K562 (cell line): Measurements from ENCODE around the gene FHIT.

Experiments
- CHD2 ChIP-seq: IDR thresholded peaks from 2 replicates; pipeline ENCODE4 v1.6.1; 2011; ENCODE audit warnings: low read depth, low read length
- ELF1 ChIP-seq: fragments of 200-800 bp; sonication (Bioruptor generic); IDR thresholded peaks from 2 replicates; pipeline ENCODE4 v1.6.1; 2016; ENCODE audit warnings: missing genetic modification characterization, missing compliant biosample characterization
- FOS ChIP-seq: IDR thresholded peaks from 3 replicates; pipeline ENCODE4 v1.6.1; 2011; ENCODE audit not compliant: insufficient read length; ENCODE audit errors: extremely low read depth
- NCOA6 ChIP-seq: fragments of 450-650 bp; IDR thresholded peaks from 2 replicates; pipeline ENCODE4 v1.6.1; 2017; ENCODE audit warnings: mild to moderate bottlenecking
- NFE2 ChIP-seq: IDR thresholded peaks from 2 replicates; pipeline ENCODE4 v1.6.1; 2014; ENCODE audit warnings: antibody characterized with exemption, low read depth
- POLR2AphosphoS5 ChIP-seq: IDR thresholded peaks from 2 replicates; pipeline ENCODE4 v1.6.1; 2011; ENCODE audit warnings: mild to moderate bottlenecking, low read depth, low read length, moderate library complexity; ENCODE audit not compliant: control insufficient read depth, insufficient read depth
- PURB ChIP-seq: sonication (generic); formaldehyde crosslinking; IDR thresholded peaks from 2 replicates; pipeline ENCODE4 v1.9.0; 2021; ENCODE audit warnings: low read depth, mild to moderate bottlenecking, missing genetic modification reagents
- ZNF121 ChIP-seq: sonication (generic); formaldehyde crosslinking; conservative IDR thresholded peaks from 2 replicates; pipeline ENCODE4 v1.8.0; 2022; ENCODE audit warnings: missing genetic modification reagents
- ZNF274 ChIP-seq: IDR thresholded peaks from 2 replicates; pipeline ENCODE4 v1.6.1; 2011; ENCODE audit warnings: low read depth, mild to moderate bottlenecking, low read length, moderate library complexity, borderline replicate concordance
- ZNF583 ChIP-seq: fragments of 250-450 bp; sonication (Bioruptor Pico); IDR thresholded peaks from 2 replicates; pipeline ENCODE4 v1.4.0; 2020
- TF ChIP-seq, protein P1 (sequence below), 3 experiments: IDR thresholded peaks in 2 of 3; conservative IDR thresholded peaks in 1 of 3; 2 replicates each; pipeline ENCODE4 v1.5.1; 2011 to 2012; ENCODE audit warnings: low read length in 3 of 3, mild to moderate bottlenecking in 3 of 3, control low read depth in 2 of 3, improper control_type of control experiment in 1 of 3, inconsistent platforms in 1 of 3, low read depth in 1 of 3, mixed read lengths in 1 of 3, moderate library complexity in 1 of 3; ENCODE audit not compliant: insufficient read depth in 2 of 3
- TF ChIP-seq, protein P2 (sequence below), 2 experiments: fragments of 450-650 bp in 1 of 2; sonication (generic) in 1 of 2; formaldehyde crosslinking in 1 of 2; IDR thresholded peaks; 2 replicates each; pipeline versions ENCODE4 v1.7.1 to v1.9.0; 2016 to 2022; ENCODE audit warnings: inconsistent platforms in 1 of 2, mild to moderate bottlenecking in 1 of 2, missing genetic modification reagents in 1 of 2
- TF ChIP-seq, protein P3 (sequence below): sonication (generic); formaldehyde crosslinking; IDR thresholded peaks from 2 replicates; pipeline ENCODE4 v1.5.0; 2020; ENCODE audit warnings: missing genetic modification reagents

DNA sequence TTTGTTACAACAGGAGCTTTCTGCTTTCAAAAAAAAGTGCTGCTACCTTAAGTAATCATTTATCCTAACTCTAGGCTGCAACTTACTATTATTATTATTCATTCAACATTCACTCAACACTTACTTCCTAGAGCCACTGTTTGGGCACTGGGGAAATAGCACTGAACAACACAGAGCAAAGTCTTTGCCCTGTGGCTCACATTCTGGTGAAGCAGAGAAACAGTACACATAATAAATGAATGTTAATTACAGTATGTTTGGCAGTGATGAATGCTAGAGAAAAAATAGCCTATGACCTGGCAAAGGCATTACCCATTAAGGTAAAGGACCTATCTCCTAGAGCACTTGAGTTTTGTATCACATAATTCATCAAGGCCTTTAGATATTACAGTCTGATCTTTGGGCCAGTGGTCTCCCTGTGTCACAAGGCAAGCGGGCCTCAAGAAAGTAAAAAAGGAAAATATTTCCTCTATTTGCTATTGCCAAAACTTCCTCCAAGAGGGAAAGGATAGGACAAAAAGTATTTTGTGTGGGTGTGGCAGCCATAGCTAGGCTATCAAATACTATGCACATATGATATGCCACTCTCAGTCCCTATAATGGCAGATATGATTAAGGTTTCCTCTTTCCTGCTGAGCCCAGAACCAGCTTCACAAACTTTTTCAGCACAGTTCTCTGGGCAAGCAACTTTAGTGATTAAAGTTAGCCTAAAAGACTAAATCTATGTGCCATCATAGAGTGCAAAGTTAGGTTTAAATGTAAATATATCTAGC lies 142.8 kb downstream of the FHIT start:
- TF ChIP-seq, protein P1, sequence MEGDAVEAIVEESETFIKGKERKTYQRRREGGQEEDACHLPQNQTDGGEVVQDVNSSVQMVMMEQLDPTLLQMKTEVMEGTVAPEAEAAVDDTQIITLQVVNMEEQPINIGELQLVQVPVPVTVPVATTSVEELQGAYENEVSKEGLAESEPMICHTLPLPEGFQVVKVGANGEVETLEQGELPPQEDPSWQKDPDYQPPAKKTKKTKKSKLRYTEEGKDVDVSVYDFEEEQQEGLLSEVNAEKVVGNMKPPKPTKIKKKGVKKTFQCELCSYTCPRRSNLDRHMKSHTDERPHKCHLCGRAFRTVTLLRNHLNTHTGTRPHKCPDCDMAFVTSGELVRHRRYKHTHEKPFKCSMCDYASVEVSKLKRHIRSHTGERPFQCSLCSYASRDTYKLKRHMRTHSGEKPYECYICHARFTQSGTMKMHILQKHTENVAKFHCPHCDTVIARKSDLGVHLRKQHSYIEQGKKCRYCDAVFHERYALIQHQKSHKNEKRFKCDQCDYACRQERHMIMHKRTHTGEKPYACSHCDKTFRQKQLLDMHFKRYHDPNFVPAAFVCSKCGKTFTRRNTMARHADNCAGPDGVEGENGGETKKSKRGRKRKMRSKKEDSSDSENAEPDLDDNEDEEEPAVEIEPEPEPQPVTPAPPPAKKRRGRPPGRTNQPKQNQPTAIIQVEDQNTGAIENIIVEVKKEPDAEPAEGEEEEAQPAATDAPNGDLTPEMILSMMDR (IDR thresholded peaks at IDR 0.05 in 2 of 3, conservative IDR thresholded peaks at IDR 0.05 in 1 of 3; ENCODE audit: insufficient read depth in 2 of 3, low read depth in 1 of 3, low read length in 3 of 3): no peak
- TF ChIP-seq ELF1 (no peak), NFE2 (no peak), POLR2AphosphoS5 (no peak), ZNF274 (no peak), ZNF121 (CRISPR knock-in tag) (no peak), PURB (CRISPR knock-in tag) (no peak), NCOA6 (no peak), CHD2 (no peak), ZNF583 (CRISPR knock-in tag) (no peak), FOS (no peak)
- TF ChIP-seq, protein P2, sequence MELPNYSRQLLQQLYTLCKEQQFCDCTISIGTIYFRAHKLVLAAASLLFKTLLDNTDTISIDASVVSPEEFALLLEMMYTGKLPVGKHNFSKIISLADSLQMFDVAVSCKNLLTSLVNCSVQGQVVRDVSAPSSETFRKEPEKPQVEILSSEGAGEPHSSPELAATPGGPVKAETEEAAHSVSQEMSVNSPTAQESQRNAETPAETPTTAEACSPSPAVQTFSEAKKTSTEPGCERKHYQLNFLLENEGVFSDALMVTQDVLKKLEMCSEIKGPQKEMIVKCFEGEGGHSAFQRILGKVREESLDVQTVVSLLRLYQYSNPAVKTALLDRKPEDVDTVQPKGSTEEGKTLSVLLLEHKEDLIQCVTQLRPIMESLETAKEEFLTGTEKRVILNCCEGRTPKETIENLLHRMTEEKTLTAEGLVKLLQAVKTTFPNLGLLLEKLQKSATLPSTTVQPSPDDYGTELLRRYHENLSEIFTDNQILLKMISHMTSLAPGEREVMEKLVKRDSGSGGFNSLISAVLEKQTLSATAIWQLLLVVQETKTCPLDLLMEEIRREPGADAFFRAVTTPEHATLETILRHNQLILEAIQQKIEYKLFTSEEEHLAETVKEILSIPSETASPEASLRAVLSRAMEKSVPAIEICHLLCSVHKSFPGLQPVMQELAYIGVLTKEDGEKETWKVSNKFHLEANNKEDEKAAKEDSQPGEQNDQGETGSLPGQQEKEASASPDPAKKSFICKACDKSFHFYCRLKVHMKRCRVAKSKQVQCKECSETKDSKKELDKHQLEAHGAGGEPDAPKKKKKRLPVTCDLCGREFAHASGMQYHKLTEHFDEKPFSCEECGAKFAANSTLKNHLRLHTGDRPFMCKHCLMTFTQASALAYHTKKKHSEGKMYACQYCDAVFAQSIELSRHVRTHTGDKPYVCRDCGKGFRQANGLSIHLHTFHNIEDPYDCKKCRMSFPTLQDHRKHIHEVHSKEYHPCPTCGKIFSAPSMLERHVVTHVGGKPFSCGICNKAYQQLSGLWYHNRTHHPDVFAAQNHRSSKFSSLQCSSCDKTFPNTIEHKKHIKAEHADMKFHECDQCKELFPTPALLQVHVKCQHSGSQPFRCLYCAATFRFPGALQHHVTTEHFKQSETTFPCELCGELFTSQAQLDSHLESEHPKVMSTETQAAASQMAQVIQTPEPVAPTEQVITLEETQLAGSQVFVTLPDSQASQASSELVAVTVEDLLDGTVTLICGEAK (IDR thresholded peaks at IDR 0.05): no peak
- TF ChIP-seq, protein P2 (CRISPR knock-in tag; IDR thresholded peaks at IDR 0.05): no peak
- TF ChIP-seq, protein P3, sequence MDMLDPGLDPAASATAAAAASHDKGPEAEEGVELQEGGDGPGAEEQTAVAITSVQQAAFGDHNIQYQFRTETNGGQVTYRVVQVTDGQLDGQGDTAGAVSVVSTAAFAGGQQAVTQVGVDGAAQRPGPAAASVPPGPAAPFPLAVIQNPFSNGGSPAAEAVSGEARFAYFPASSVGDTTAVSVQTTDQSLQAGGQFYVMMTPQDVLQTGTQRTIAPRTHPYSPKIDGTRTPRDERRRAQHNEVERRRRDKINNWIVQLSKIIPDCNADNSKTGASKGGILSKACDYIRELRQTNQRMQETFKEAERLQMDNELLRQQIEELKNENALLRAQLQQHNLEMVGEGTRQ: no peak
